ENCODE measurements around the gene BCKDK. TPM values are rescaled to one million over a fixed set of nuclear protein-coding genes. Genes with fewer than 3 reads are reported as not detected.

Gene BCKDK
- polyA plus RNA-seq, 1 donor (not counting 4 experiments of a cell fraction or from before 2014, with no cell fraction given): 19.9 TPM

GRCh38 chr16:31080756-31081419, 27.3 kb upstream of the BCKDK start:
- no peaks in the 10 kb centered on the region for H3K9me3 ChIP-seq (ENCODE audit: control insufficient read depth, low read depth, low read length)
- no peak overlapping the region for H3K4me3 ChIP-seq (ENCODE audit: control insufficient read depth in 2 of 3, extremely low read depth in 1 of 3, insufficient read depth in 2 of 3, low read depth in 1 of 3, low read length in 3 of 3)
- no peak for TF ChIP-seq CTCF (optimal IDR thresholded peaks at IDR 0.05 in 1 of 3, IDR thresholded peaks at IDR 0.05 in 1 of 3, conservative IDR thresholded peaks at IDR 0.05 in 1 of 3; ENCODE audit: extremely low read depth in 1 of 3, insufficient read depth in 2 of 3, low read length in 3 of 3)
- no peak for TF ChIP-seq EZH2 (IDR thresholded peaks at IDR 0.05; ENCODE audit: low read length)
- DNase-seq (ENCODE audit: low read depth, low spot score) (no peak), FAIRE-seq (no peak)
- peaks cover 9% of the 10 kb centered on the region for H3K4me1 ChIP-seq (ENCODE audit: control insufficient read depth, extremely low read depth, insufficient read depth, low read length)
- no peak overlapping the region for H3K27ac ChIP-seq (ENCODE audit: control insufficient read depth, insufficient read depth, low read length)
- peaks cover 22 to 30% of the 10 kb centered on the region in 2 experiments for H3K36me3 ChIP-seq (ENCODE audit: control insufficient read depth in 2 of 2, extremely low read depth in 1 of 2, insufficient read depth in 2 of 2, low read length in 2 of 2)
- H2AFZ ChIP-seq (ENCODE audit: control insufficient read depth, low read length): no peak overlapping the region
- no peaks in the 10 kb centered on the region for H3K9me1 ChIP-seq (ENCODE audit: control insufficient read depth, extremely low read depth, insufficient read depth, low read length)
- no peak overlapping the region for H3K9ac ChIP-seq (ENCODE audit: control insufficient read depth, extremely low read depth, insufficient read depth, low read length)
- H4K20me1 ChIP-seq (ENCODE audit: control insufficient read depth, extremely low read depth, insufficient read depth, low read length): no peaks in the 10 kb centered on the region
- H3K79me2 ChIP-seq (ENCODE audit: control insufficient read depth, insufficient read depth, low read length): peaks cover 48% of the 10 kb centered on the region
- dilution Hi-C loops (cut with MboI; ENCODE audit: extremely low pct_ligation_motif_present, low sequenced_read_pairs): no loop called here
- no peaks in the 10 kb centered on the region for H3K27me3 ChIP-seq (ENCODE audit: control insufficient read depth, extremely low read depth, insufficient read depth, low read length)
- H3K4me2 ChIP-seq (ENCODE audit: control insufficient read depth, extremely low read depth, insufficient read depth, low read depth, low read length): no peak overlapping the region

GRCh38 chr16:31081428-31082351, 26.5 kb upstream of the BCKDK start:
- Histone ChIP-seq H3K4me1 (ENCODE audit: control insufficient read depth, extremely low read depth, insufficient read depth, low read length) (peaks cover 9% of the 10 kb centered on the region), H3K4me2 (ENCODE audit: control insufficient read depth, extremely low read depth, insufficient read depth, low read depth, low read length) (no peak overlapping the region), H2AFZ (ENCODE audit: control insufficient read depth, low read length) (no peak overlapping the region), H3K9ac (ENCODE audit: control insufficient read depth, extremely low read depth, insufficient read depth, low read length) (no peak overlapping the region), H3K4me3 (ENCODE audit: control insufficient read depth in 2 of 3, extremely low read depth in 1 of 3, insufficient read depth in 2 of 3, low read depth in 1 of 3, low read length in 3 of 3) (no peak overlapping the region), H3K27ac (ENCODE audit: control insufficient read depth, insufficient read depth, low read length) (no peak overlapping the region), H4K20me1 (ENCODE audit: control insufficient read depth, extremely low read depth, insufficient read depth, low read length) (no peaks in the 10 kb centered on the region), H3K27me3 (ENCODE audit: control insufficient read depth, extremely low read depth, insufficient read depth, low read length) (no peaks in the 10 kb centered on the region), H3K9me3 (ENCODE audit: control insufficient read depth, low read depth, low read length) (no peaks in the 10 kb centered on the region), H3K36me3 (ENCODE audit: control insufficient read depth in 2 of 2, extremely low read depth in 1 of 2, insufficient read depth in 2 of 2, low read length in 2 of 2) (peaks cover 21 to 25% of the 10 kb centered on the region in 2 experiments), H3K9me1 (ENCODE audit: control insufficient read depth, extremely low read depth, insufficient read depth, low read length) (no peaks in the 10 kb centered on the region), H3K79me2 (ENCODE audit: control insufficient read depth, insufficient read depth, low read length) (peaks cover 40% of the 10 kb centered on the region)
- dilution Hi-C loops (cut with MboI; ENCODE audit: extremely low pct_ligation_motif_present, low sequenced_read_pairs): no loop called here
- TF ChIP-seq CTCF (optimal IDR thresholded peaks at IDR 0.05 in 1 of 3, IDR thresholded peaks at IDR 0.05 in 1 of 3, conservative IDR thresholded peaks at IDR 0.05 in 1 of 3; ENCODE audit: extremely low read depth in 1 of 3, insufficient read depth in 2 of 3, low read length in 3 of 3): no peak
- TF ChIP-seq EZH2 (IDR thresholded peaks at IDR 0.05; ENCODE audit: low read length): no peak
- no peak for DNase-seq (ENCODE audit: low read depth, low spot score)
- FAIRE-seq: no peak
